Upper lobe of left lung (tissue), 6 donors: ENCODE results near the gene PSAP. TPM values are rescaled to one million over a fixed set of nuclear protein-coding genes. Genes with fewer than 3 reads are reported as not detected.

Source experiments
- ATAC-seq, 2 donors: fragments of 200-7000 bp; cut with Tn5 transposase; one replicate each; pipeline ENCODE4 v1.9.1; 2022; ENCODE audit warnings: mild to moderate bottlenecking in 2 of 2, moderate library complexity in 2 of 2; ENCODE audit not compliant: low FRiP score in 2 of 2
- DNase-seq, 2 donors: peaks; one replicate each; pipeline ENCODE4 v3.0.0-alpha.2; 2019 to 2020
- H3K27ac ChIP-seq, 4 donors: fragments of 200-600 bp; sonication (generic); one replicate each; pipeline ENCODE4 v1.5.1; 2016 to 2019
- H3K27me3 ChIP-seq, 4 donors: fragments of 200-600 bp; sonication (generic); one replicate each; pipeline ENCODE4 v1.5.1; 2017 to 2019
- H3K36me3 ChIP-seq, 4 donors: fragments of 200-600 bp; sonication (generic); one replicate each; pipeline ENCODE4 v1.5.1; 2016 to 2019
- H3K4me1 ChIP-seq, 4 donors: fragments of 200-600 bp; sonication (generic); one replicate each; pipeline ENCODE4 v1.5.1; 2018 to 2019
- H3K4me3 ChIP-seq, 4 donors: fragments of 200-600 bp; sonication (generic); one replicate each; pipeline ENCODE4 v1.5.1; 2017 to 2019; ENCODE audit warnings: mild to moderate bottlenecking in 2 of 4, moderate library complexity in 1 of 4
- H3K9me3 ChIP-seq, 4 donors: fragments of 200-600 bp; sonication (generic); one replicate each; pipeline ENCODE4 v1.5.1; 2018 to 2019
- CTCF ChIP-seq, 6 experiments: fragments of 450-650 bp in 4 of 6; fragments of 200-600 bp in 2 of 6; sonication (generic) in 2 of 6; IDR thresholded peaks; one replicate each; pipeline ENCODE4 v1.5.1; 2016 to 2019; ENCODE audit warnings: antibody characterized with exemption in 6 of 6
- EP300 ChIP-seq, 4 donors: sonication (generic); formaldehyde crosslinking; IDR thresholded peaks; one replicate each; pipeline ENCODE4 v1.5.1; 2017; ENCODE audit warnings: antibody characterized with exemption in 4 of 4, control low read depth in 2 of 4
- POLR2A ChIP-seq, 4 donors: fragments of 450-650 bp; IDR thresholded peaks; one replicate each; pipeline ENCODE4 v1.5.1; 2016 to 2017; ENCODE audit warnings: antibody characterized with exemption in 4 of 4, mild to moderate bottlenecking in 2 of 4
- POLR2AphosphoS5 ChIP-seq, 2 donors: sonication (generic); formaldehyde crosslinking; IDR thresholded peaks; one replicate each; pipeline ENCODE4 v1.5.1; 2017; ENCODE audit warnings: antibody characterized with exemption in 2 of 2
- WGBS, 2 donors: methylation state at CpG; one replicate each; pipeline ENCODE4 v1.1.5; 2017 to 2018; 5-methylcytosine and 5-hydroxymethylcytosine counted together
- total RNA-seq, 6 donors: library from RNA; depleted of rRNA in 4 of 6; stranded (reverse); fragments of >200 nt in 4 of 6; gene quantifications; one replicate each; pipeline versions ENCODE4 v1.1.0 to v1.2.1, GENCODE V29; 2016 to 2021
- donor health status: DM: no; HTN: no; CAD: no; lungs with moderate emphysema.
- donor health status: DM: no; HTN: yes; CAD: no; lungs with severe emphysema.

The PSAP gene
- total RNA-seq, 6 donors from 2014 or later, result 776 to 2,056 (median 1,236) TPM

DNA sequence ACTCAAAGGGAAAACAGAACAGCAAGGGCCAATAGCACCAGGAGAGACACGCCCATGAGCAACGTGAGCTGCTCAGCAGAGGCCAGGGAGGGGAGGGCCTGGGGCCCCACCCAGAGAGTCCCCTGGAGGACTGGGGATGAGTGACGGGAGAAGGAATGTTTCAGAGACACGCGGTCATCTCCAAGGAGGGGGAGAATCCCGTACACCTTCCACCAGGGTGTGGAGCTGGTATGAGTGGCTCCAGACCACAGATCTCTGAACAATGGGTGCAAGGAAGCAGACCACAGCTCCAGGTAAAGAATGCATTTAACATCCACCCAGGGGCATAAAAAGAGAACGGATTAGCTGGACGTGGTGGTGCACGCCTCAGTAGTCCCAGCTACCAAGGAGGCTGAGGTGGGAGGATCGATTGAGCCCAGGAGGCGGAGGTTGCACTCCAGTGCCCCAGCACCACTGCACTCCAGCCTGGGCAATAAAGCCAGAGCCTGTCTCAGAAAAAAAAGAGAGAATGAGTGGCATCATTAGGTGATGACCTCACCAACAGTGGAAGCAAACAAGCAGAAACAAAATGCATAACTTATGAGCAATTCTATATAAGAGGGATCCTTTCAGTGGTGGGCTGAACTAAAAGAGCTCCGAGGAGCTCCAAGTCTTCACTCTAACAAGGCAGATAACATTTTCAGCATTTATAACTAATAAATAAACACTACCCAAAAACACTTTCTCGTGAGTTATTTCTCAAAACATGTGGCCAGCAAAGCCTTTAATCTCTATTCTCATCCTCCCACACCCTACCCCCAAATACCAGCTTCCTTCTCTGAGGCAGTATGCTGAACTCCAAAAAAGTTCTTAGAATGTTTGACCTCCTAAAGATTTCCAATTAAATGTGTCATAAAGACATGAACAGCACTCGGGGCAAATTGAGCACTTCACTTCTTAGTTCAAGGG, 12.5 kb downstream of the PSAP start:
- peaks cover 0 to 8% (median 3%) of the 10 kb centered on the region in 4 donors for H3K36me3 ChIP-seq
- no peak for DNase-seq
- no peaks in the 10 kb centered on the region for H3K27me3 ChIP-seq
- peaks cover 58 to 84% (median 62%) of the 10 kb centered on the region in 4 donors for H3K4me1 ChIP-seq
- WGBS, 2 donors, result 73 to 77% methylated on average over 14 of the region's 14 CpGs
- ATAC-seq, result peak in 1 of 2 donors; percentile 37
- peak overlapping the region in 2 of 4 donors; percentile 24 to 53 for H3K27ac ChIP-seq
- no peaks in the 10 kb centered on the region for H3K9me3 ChIP-seq
- H3K4me3 ChIP-seq, result no peak overlapping the region
- TF ChIP-seq POLR2A (IDR thresholded peaks at IDR 0.05) (no peak), POLR2AphosphoS5 (IDR thresholded peaks at IDR 0.05) (no peak), CTCF (IDR thresholded peaks at IDR 0.05) (no peak), EP300 (IDR thresholded peaks at IDR 0.05) (no peak)

GRCh38 chr10:71837098-71837827, 13.8 kb downstream of the PSAP start:
- ATAC-seq (no peak), DNase-seq (no peak)
- Histone ChIP-seq H3K4me1 (peaks cover 50 to 79% (median 57%) of the 10 kb centered on the region in 4 donors), H3K9me3 (no peaks in the 10 kb centered on the region), H3K27ac (peak overlapping the region; percentile 15 to 48 (median 34)), H3K27me3 (no peaks in the 10 kb centered on the region), H3K4me3 (no peak overlapping the region), H3K36me3 (peaks cover 0 to 15% (median 10%) of the 10 kb centered on the region in 4 donors)
- TF ChIP-seq CTCF (IDR thresholded peaks at IDR 0.05) (no peak), POLR2AphosphoS5 (IDR thresholded peaks at IDR 0.05) (no peak), EP300 (IDR thresholded peaks at IDR 0.05) (no peak), POLR2A (IDR thresholded peaks at IDR 0.05) (no peak)
- 77 to 79% methylated on average over 17 of the region's 17 CpGs for WGBS, 2 donors

- Histone ChIP-seq H3K9me3 (no peaks in the 10 kb centered on the region), H3K4me1 (peaks cover 46 to 74% (median 57%) of the 10 kb centered on the region in 4 donors), H3K4me3 (no peak overlapping the region), H3K36me3 (peaks cover 0 to 21% (median 16%) of the 10 kb centered on the region in 4 donors), H3K27ac (peak overlapping the region; percentile 15 to 48 (median 46)), H3K27me3 (no peaks in the 10 kb centered on the region)
- peak in 1 of 2 donors; percentile 25 for ATAC-seq
- TF ChIP-seq POLR2AphosphoS5 (IDR thresholded peaks at IDR 0.05) (no peak), POLR2A (IDR thresholded peaks at IDR 0.05) (no peak), CTCF (IDR thresholded peaks at IDR 0.05) (no peak)
- WGBS, 2 donors, result 64 to 76% methylated on average over 4 of the region's 4 CpGs
- no peak for DNase-seq
Measured at GRCh38 chr10:71836596-71836974, 14.5 kb downstream of the PSAP start.

DNA sequence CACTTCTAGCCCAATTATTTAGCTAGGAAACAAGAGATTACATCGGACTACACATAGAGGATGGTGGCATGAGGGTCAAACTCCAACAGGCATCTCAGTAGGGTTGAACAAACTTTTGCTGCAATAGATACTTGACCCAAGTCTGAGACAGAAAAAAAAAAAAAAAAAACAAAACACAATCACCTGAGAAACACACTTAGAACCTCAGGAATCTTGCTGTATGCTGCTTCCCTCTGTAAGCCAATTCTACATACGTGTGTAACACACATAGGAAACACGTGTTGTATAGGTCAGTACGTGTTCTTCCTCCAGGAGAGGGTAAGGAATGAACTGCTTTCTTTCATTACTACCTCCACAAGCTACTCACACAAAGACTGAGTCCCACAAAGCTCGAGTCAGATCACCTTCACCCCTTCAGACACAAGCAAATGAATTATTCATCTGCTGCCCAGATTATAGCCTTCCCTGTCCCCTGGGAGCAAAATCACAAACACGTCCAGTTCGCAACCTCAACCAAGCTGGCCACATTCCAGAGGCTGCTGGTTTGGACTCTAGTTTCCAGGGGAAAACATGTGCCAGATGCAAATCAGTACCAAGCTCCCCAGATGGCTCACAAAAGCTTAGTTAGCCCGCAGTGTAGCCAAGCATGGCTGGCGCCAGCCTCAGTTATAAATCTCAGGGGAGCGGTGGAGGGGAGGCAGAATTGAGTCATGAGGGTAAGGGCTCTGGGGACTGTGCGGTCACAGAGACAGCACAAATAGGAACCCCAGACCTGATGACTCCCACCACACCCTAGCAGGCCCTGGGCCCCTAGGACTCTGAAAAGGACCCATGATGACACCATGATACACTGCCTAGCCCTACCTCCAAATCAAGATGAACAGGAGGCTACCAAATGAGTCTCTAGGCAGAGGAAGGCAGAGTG, 15.1 kb downstream of the PSAP start:
- H3K4me3 ChIP-seq, result no peak overlapping the region
- DNase-seq, result no peak

More for the DNA sequence above, 15.1 kb downstream of the PSAP start:
- peak; percentile 9 to 48 for ATAC-seq
- H3K36me3 ChIP-seq, result peaks cover 5 to 28% (median 22%) of the 10 kb centered on the region in 4 donors
- no peaks in the 10 kb centered on the region for H3K27me3 ChIP-seq
- 66 to 71% methylated on average over 7 to 11 of the region's 11 CpGs for WGBS, 2 donors
- no peak for TF ChIP-seq CTCF (IDR thresholded peaks at IDR 0.05)
- no peak for TF ChIP-seq POLR2AphosphoS5 (IDR thresholded peaks at IDR 0.05)
- TF ChIP-seq EP300 (IDR thresholded peaks at IDR 0.05), result no peak
- no peak for TF ChIP-seq POLR2A (IDR thresholded peaks at IDR 0.05)
- H3K9me3 ChIP-seq, result no peaks in the 10 kb centered on the region
- H3K27ac ChIP-seq, result peak overlapping the region; percentile 8 to 48 (median 46)
- peaks cover 46 to 67% (median 54%) of the 10 kb centered on the region in 4 donors for H3K4me1 ChIP-seq
